Measurements from ENCODE around the gene FLOT2.

- TF ChIP-seq CTCF (IDR thresholded peaks at IDR 0.05) (no peak), POLR2A (IDR thresholded peaks at IDR 0.05) (no peak)
Observed at GRCh38 chr17:28917029-28917428, 19.5 kb upstream of the FLOT2 start.

All from adrenal gland (tissue), 5 donors.